Mesenchymal stem cell (in vitro differentiated cells and primary cell): Measurements from ENCODE around the gene PRAMEF13.
"Not testable (repeated sequence)": the region's sequence is repeated elsewhere in the genome, so short reads cannot be mapped to it uniquely, and the experiment has no call there.

Experiments
- DNase-seq: peaks from one replicate; pipeline ENCODE4 v3.0.0-alpha.2; 2013
- H2AFZ ChIP-seq: one replicate; pipeline ENCODE4 v1.6.1; 2013; ENCODE audit warnings: low read depth, mild to moderate bottlenecking, control low read depth, inconsistent platforms, low read length, moderate library complexity
- H2AK5ac ChIP-seq: 2 replicates; pipeline ENCODE4 v1.6.1; 2013; ENCODE audit warnings: low read length, moderate library complexity, mild to moderate bottlenecking, inconsistent platforms; ENCODE audit not compliant: severe bottlenecking
- H2BK120ac ChIP-seq: one replicate; pipeline ENCODE4 v1.6.1; 2013; ENCODE audit warnings: low read depth, mild to moderate bottlenecking, inconsistent platforms, low read length, moderate library complexity
- H2BK12ac ChIP-seq, 2 experiments: one replicate each; pipeline ENCODE4 v1.6.1; 2013; ENCODE audit warnings: inconsistent platforms in 2 of 2, low read length in 2 of 2, mild to moderate bottlenecking in 2 of 2, moderate library complexity in 2 of 2, control low read depth in 1 of 2
- H2BK15ac ChIP-seq: one replicate; pipeline ENCODE4 v1.6.1; 2013; ENCODE audit warnings: mild to moderate bottlenecking, low read depth, inconsistent platforms; ENCODE audit not compliant: poor library complexity, severe bottlenecking
- H2BK5ac ChIP-seq: 2 replicates; pipeline ENCODE4 v1.6.1; 2013; ENCODE audit warnings: low read depth, mild to moderate bottlenecking, low read length, control low read depth, inconsistent platforms; ENCODE audit not compliant: poor library complexity, severe bottlenecking
- H3K14ac ChIP-seq, 2 experiments: one replicate each; pipeline ENCODE4 v1.6.1; 2013; ENCODE audit warnings: inconsistent platforms in 2 of 2, low read length in 2 of 2, control low read depth in 1 of 2, mild to moderate bottlenecking in 1 of 2, moderate library complexity in 1 of 2
- H3K18ac ChIP-seq, 2 experiments: one replicate each; pipeline ENCODE4 v1.6.1; 2013; ENCODE audit warnings: inconsistent platforms in 2 of 2, low read length in 2 of 2, control low read depth in 1 of 2, low read depth in 1 of 2, mild to moderate bottlenecking in 1 of 2
- H3K23ac ChIP-seq, 2 experiments: one replicate each; pipeline ENCODE4 v1.6.1; 2013; ENCODE audit warnings: inconsistent platforms in 2 of 2, low read length in 2 of 2, mild to moderate bottlenecking in 2 of 2, moderate library complexity in 2 of 2, control low read depth in 1 of 2
- H3K27ac ChIP-seq: 2 replicates; pipeline ENCODE4 v1.5.1; 2013; ENCODE audit warnings: mild to moderate bottlenecking, moderate library complexity, low read length, control low read depth, inconsistent platforms; ENCODE audit not compliant: poor library complexity, severe bottlenecking
- H3K27me3 ChIP-seq, 2 experiments: 2 replicates each; pipeline versions ENCODE4 v1.6.1 to v1.7.0; 2013; ENCODE audit warnings: low read length in 2 of 2, mild to moderate bottlenecking in 2 of 2, moderate library complexity in 2 of 2, control low read depth in 1 of 2, inconsistent platforms in 1 of 2; ENCODE audit not compliant: control insufficient read depth in 1 of 2, insufficient read depth in 1 of 2
- H3K36me3 ChIP-seq, 2 experiments: 2 replicates each; pipeline versions ENCODE4 v1.6.1 to v1.7.0; 2013; ENCODE audit warnings: low read length in 2 of 2, control low read depth in 1 of 2, inconsistent platforms in 1 of 2, low read depth in 1 of 2, mild to moderate bottlenecking in 1 of 2; ENCODE audit not compliant: insufficient read depth in 2 of 2, control insufficient read depth in 1 of 2
- H3K4ac ChIP-seq, 2 experiments: one replicate each; pipeline ENCODE4 v1.6.1; 2013; ENCODE audit warnings: inconsistent platforms in 2 of 2, low read length in 2 of 2, mild to moderate bottlenecking in 2 of 2, moderate library complexity in 2 of 2, control low read depth in 1 of 2, low read depth in 1 of 2
- H3K4me1 ChIP-seq: 2 replicates; pipeline ENCODE4 v1.6.1; 2013; ENCODE audit warnings: low read depth, low read length, control low read depth; ENCODE audit not compliant: control insufficient read depth, insufficient read depth
- H3K4me2 ChIP-seq: 2 replicates; pipeline ENCODE4 v1.6.1; 2013; ENCODE audit warnings: low read length, mild to moderate bottlenecking, inconsistent platforms; ENCODE audit not compliant: poor library complexity, severe bottlenecking
- H3K4me3 ChIP-seq, 2 experiments: 2 replicates each; pipeline versions ENCODE4 v1.5.1 to v1.7.0; 2013; ENCODE audit warnings: low read length in 2 of 2, mild to moderate bottlenecking in 2 of 2, control low read depth in 1 of 2, low read depth in 1 of 2; ENCODE audit not compliant: insufficient read depth in 1 of 2
- H3K79me1 ChIP-seq: replicated peaks from 2 replicates; pipeline ENCODE4 v1.6.1; 2013; ENCODE audit warnings: mild to moderate bottlenecking, control low read depth, low read length, inconsistent platforms; ENCODE audit not compliant: poor library complexity, severe bottlenecking
- H3K9ac ChIP-seq: 2 replicates; pipeline ENCODE4 v1.7.0; 2013; ENCODE audit warnings: mild to moderate bottlenecking, low read length, moderate library complexity
- H3K9me3 ChIP-seq: 2 replicates; pipeline ENCODE4 v1.7.0; 2013; ENCODE audit warnings: mild to moderate bottlenecking, low read length; ENCODE audit not compliant: control insufficient read depth
- H4K8ac ChIP-seq: one replicate; pipeline ENCODE4 v1.6.1; 2013; ENCODE audit warnings: inconsistent platforms, mild to moderate bottlenecking, low read length, moderate library complexity
- H4K91ac ChIP-seq: one replicate; pipeline ENCODE4 v1.6.1; 2013; ENCODE audit warnings: mild to moderate bottlenecking, low read length, inconsistent platforms
- WGBS: methylation state at CpG from one replicate; pipeline ENCODE4 v1.1.7; 2013; ENCODE audit warnings: mixed read lengths; 5-methylcytosine and 5-hydroxymethylcytosine counted together

The PRAMEF13 gene

GRCh38 chr1:13222788-13223187 is 21.6 kb upstream of the PRAMEF13 start:
- not testable (repeated sequence) for H2AK5ac ChIP-seq, H2BK15ac ChIP-seq
- no CpG with 5 or more reads among the region's 4 CpGs for WGBS

GRCh38 chr1:13219203-13219602 is 18.0 kb upstream of the PRAMEF13 start:
- WGBS = no CpG with 5 or more reads among the region's 3 CpGs
- H3K9me3 ChIP-seq, H4K91ac ChIP-seq, H3K4me2 ChIP-seq, H3K4me3 ChIP-seq, H2AFZ ChIP-seq, H3K79me1 ChIP-seq, H2AK5ac ChIP-seq, H3K18ac ChIP-seq, H2BK120ac ChIP-seq, H3K27ac ChIP-seq, H3K23ac ChIP-seq, H4K8ac ChIP-seq, H3K4ac ChIP-seq, H2BK15ac ChIP-seq, H2BK12ac ChIP-seq, H3K27me3 ChIP-seq, H3K14ac ChIP-seq, H3K9ac ChIP-seq, H3K4me1 ChIP-seq, H2BK5ac ChIP-seq, H3K36me3 ChIP-seq, DNase-seq: not testable (repeated sequence)

More at GRCh38 chr1:13222788-13223187, 21.6 kb upstream of the PRAMEF13 start:
- H2AFZ ChIP-seq, H4K91ac ChIP-seq, H3K27ac ChIP-seq, H3K36me3 ChIP-seq, H3K4ac ChIP-seq, H3K79me1 ChIP-seq, H3K18ac ChIP-seq, H3K9me3 ChIP-seq, H3K23ac ChIP-seq, H3K9ac ChIP-seq, H3K4me3 ChIP-seq, H3K14ac ChIP-seq, H2BK12ac ChIP-seq, H2BK5ac ChIP-seq, H4K8ac ChIP-seq, H3K4me2 ChIP-seq, H3K4me1 ChIP-seq, DNase-seq, H2BK120ac ChIP-seq, H3K27me3 ChIP-seq: not testable (repeated sequence)

- WGBS = no CpG with 5 or more reads among the region's 7 CpGs
- not testable (repeated sequence) for H3K27ac ChIP-seq, H3K18ac ChIP-seq, H3K9me3 ChIP-seq, H4K8ac ChIP-seq, H2BK120ac ChIP-seq, H4K91ac ChIP-seq, DNase-seq, H3K4ac ChIP-seq, H3K4me1 ChIP-seq, H2AFZ ChIP-seq, H2AK5ac ChIP-seq, H3K27me3 ChIP-seq, H3K4me2 ChIP-seq, H2BK12ac ChIP-seq, H3K9ac ChIP-seq, H3K23ac ChIP-seq, H2BK5ac ChIP-seq, H2BK15ac ChIP-seq, H3K4me3 ChIP-seq, H3K36me3 ChIP-seq, H3K79me1 ChIP-seq, H3K14ac ChIP-seq
These were observed 15.4 kb upstream of the PRAMEF13 start for GRCh38 chr1:13216619-13217018.

GRCh38 chr1:13208712-13209111 is 7.5 kb upstream of the PRAMEF13 start:
- H3K14ac ChIP-seq, H3K4me2 ChIP-seq, H3K79me1 ChIP-seq, H3K23ac ChIP-seq, H3K18ac ChIP-seq, H3K27ac ChIP-seq, H3K27me3 ChIP-seq, H2AK5ac ChIP-seq, H3K4ac ChIP-seq, H4K91ac ChIP-seq, H3K9ac ChIP-seq, H3K4me3 ChIP-seq, DNase-seq, H2BK5ac ChIP-seq, H2AFZ ChIP-seq, H2BK12ac ChIP-seq, H3K36me3 ChIP-seq, H3K9me3 ChIP-seq, H2BK15ac ChIP-seq, H2BK120ac ChIP-seq, H3K4me1 ChIP-seq, H4K8ac ChIP-seq: not testable (repeated sequence)
- no CpG with 5 or more reads among the region's 9 CpGs for WGBS
